ENCODE data around the gene FNIP2. TPM values are rescaled to one million over a fixed set of nuclear protein-coding genes. Genes with fewer than 3 reads are reported as not detected.

Gene FNIP2
- total and polyA plus RNA-seq, 10 of the 15 experiments (the other 5 are each of a cell fraction or from before 2014, with no cell fraction given): 0.03 to 0.38 (median 0.15) TPM

DNA sequence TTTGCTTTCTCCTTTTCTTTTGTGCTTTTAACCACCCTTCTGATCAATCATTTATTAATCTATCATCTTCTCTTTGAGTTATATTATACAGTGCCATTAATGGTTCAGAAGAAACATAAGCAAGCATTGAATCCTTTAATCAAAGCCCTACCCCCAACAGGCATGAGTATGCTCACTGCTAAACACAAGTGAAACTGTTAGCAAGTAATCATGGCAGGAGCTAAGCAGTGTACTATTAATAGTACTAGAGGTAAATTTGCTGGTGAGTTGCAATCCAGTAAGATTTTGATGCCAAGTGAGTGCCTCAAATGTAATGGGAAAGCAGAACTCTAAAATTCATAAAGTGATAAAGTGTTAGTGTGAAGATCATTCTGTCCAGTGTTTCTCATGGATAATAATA is 57.2 kb downstream of the FNIP2 start:
- Histone ChIP-seq H3K27ac (ENCODE audit: control insufficient read depth, insufficient read depth) (no peak overlapping the region; the same call in 1 of the 2 replicates), H2AFZ (ENCODE audit: control insufficient read depth, low read depth, low read length) (no peak overlapping the region), H3K4me1 (ENCODE audit: control insufficient read depth, insufficient read depth, low read length) (peaks cover 20% of the 10 kb centered on the region), H3K36me3 (ENCODE audit: control insufficient read depth in 2 of 2, insufficient read depth in 2 of 2, low read length in 1 of 2) (no peaks in the 10 kb centered on the region), H3K79me2 (ENCODE audit: control insufficient read depth, insufficient read depth, low read length) (no peaks in the 10 kb centered on the region; the same call in 1 of the 2 replicates), H3K27me3 (replicated peaks in 1 of 2; ENCODE audit: control insufficient read depth in 2 of 2, insufficient read depth in 2 of 2, low read length in 1 of 2) (no peaks in the 10 kb centered on the region), H3K9ac (ENCODE audit: control insufficient read depth, insufficient read depth, low read length) (no peak overlapping the region), H3K9me3 (replicated peaks; ENCODE audit: control insufficient read depth, insufficient read depth, low read length) (no peaks in the 10 kb centered on the region), H4K20me1 (ENCODE audit: control insufficient read depth, insufficient read depth) (no peaks in the 10 kb centered on the region), H3K4me2 (ENCODE audit: control insufficient read depth, insufficient read depth) (peak overlapping the region; percentile 54), H3K4me3 (no peak overlapping the region)
- BruUV-seq (replicated peaks): no TSS peak
- intact Hi-C loops (cut with micrococcal nuclease; ENCODE audit: unreplicated experiment): no loop called here
- DNase-seq (ENCODE audit: low read depth, low spot score): no peak
- ChIA-PET SMC1A (ENCODE audit: uncharacterized antibody, unreplicated experiment) (interaction anchor here (0.8 to 11.5 kb wide), 20 partner anchors 10 to 99 kb away, joined by 3 to 101 read pairs (median 6); partner anchors contain the start of gene FNIP2), RAD21 (ENCODE audit: unreplicated experiment) (interaction anchor here (0.7 to 3.4 kb wide), 12 partner anchors 8 to 56 kb away, joined by 3 to 34 read pairs (median 5); no protein-coding TSS in a partner anchor), CTCF (interaction anchor here (0.8 to 3.4 kb wide), 13 partner anchors 9 to 48 kb away, joined by 3 to 12 read pairs (median 5); no protein-coding TSS in a partner anchor), POLR2A (interaction anchor here (1.0 to 7.7 kb wide), 5 partner anchors 11 to 47 kb away, joined by 4 to 52 read pairs (median 4); no protein-coding TSS in a partner anchor)
- in situ Hi-C loops (cut with MboI): no loop called here
- TF ChIP-seq ZNF207 (IDR thresholded peaks at IDR 0.05; ENCODE audit: borderline replicate concordance) (no peak), MEF2A (IDR thresholded peaks at IDR 0.05; ENCODE audit: insufficient read depth, low read depth, low read length) (0 out of 2 replicates have a peak, but pooled peaks have one; percentile 26), JUNB (IDR thresholded peaks at IDR 0.05) (no peak), MEF2B (IDR thresholded peaks at IDR 0.05; ENCODE audit: partially characterized antibody, poor library complexity, severe bottlenecking) (peak; percentile 68), SMAD1 (IDR thresholded peaks at IDR 0.05; ENCODE audit: low read depth, partially characterized antibody) (no peak), RCOR1 (conservative IDR thresholded peaks at IDR 0.05; ENCODE audit: low read depth, low read length) (no peak), ATF7 (IDR thresholded peaks at IDR 0.05; ENCODE audit: low read depth) (0 out of 2 replicates have a peak, but pooled peaks have one; percentile 22), RFX5 (IDR thresholded peaks at IDR 0.05; ENCODE audit: low read depth, low read length) (no peak), NFYB (IDR thresholded peaks at IDR 0.05; ENCODE audit: insufficient read depth, low read depth, low read length) (no peak), MYC (IDR thresholded peaks at IDR 0.05; ENCODE audit: insufficient read depth, insufficient read length, insufficient replicate concordance, low read length, severe bottlenecking) (no peak), IRF5 (IDR thresholded peaks at IDR 0.05; ENCODE audit: borderline replicate concordance) (no peak), SKIL (IDR thresholded peaks at IDR 0.05; ENCODE audit: low read depth, poor library complexity, severe bottlenecking) (no peak)
- TF ChIP-seq, protein P1, sequence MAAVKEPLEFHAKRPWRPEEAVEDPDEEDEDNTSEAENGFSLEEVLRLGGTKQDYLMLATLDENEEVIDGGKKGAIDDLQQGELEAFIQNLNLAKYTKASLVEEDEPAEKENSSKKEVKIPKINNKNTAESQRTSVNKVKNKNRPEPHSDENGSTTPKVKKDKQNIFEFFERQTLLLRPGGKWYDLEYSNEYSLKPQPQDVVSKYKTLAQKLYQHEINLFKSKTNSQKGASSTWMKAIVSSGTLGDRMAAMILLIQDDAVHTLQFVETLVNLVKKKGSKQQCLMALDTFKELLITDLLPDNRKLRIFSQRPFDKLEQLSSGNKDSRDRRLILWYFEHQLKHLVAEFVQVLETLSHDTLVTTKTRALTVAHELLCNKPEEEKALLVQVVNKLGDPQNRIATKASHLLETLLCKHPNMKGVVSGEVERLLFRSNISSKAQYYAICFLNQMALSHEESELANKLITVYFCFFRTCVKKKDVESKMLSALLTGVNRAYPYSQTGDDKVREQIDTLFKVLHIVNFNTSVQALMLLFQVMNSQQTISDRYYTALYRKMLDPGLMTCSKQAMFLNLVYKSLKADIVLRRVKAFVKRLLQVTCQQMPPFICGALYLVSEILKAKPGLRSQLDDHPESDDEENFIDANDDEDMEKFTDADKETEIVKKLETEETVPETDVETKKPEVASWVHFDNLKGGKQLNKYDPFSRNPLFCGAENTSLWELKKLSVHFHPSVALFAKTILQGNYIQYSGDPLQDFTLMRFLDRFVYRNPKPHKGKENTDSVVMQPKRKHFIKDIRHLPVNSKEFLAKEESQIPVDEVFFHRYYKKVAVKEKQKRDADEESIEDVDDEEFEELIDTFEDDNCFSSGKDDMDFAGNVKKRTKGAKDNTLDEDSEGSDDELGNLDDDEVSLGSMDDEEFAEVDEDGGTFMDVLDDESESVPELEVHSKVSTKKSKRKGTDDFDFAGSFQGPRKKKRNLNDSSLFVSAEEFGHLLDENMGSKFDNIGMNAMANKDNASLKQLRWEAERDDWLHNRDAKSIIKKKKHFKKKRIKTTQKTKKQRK (IDR thresholded peaks at IDR 0.05; ENCODE audit: low read depth, low read length): no peak
- TF ChIP-seq, protein P2, sequence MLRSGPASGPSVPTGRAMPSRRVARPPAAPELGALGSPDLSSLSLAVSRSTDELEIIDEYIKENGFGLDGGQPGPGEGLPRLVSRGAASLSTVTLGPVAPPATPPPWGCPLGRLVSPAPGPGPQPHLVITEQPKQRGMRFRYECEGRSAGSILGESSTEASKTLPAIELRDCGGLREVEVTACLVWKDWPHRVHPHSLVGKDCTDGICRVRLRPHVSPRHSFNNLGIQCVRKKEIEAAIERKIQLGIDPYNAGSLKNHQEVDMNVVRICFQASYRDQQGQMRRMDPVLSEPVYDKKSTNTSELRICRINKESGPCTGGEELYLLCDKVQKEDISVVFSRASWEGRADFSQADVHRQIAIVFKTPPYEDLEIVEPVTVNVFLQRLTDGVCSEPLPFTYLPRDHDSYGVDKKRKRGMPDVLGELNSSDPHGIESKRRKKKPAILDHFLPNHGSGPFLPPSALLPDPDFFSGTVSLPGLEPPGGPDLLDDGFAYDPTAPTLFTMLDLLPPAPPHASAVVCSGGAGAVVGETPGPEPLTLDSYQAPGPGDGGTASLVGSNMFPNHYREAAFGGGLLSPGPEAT (IDR thresholded peaks at IDR 0.05; ENCODE audit: low read depth): no peak
- peak; percentile 76 for ATAC-seq
- peak; percentile 27 for FAIRE-seq

Measured in GM12878 (cell line).